ENCODE data around the gene HSD17B1. TPM values are rescaled to one million over a fixed set of nuclear protein-coding genes. Genes with fewer than 3 reads are reported as not detected.

The HSD17B1 gene
- total and polyA plus RNA-seq, 2 of the 13 experiments (the other 11 are each of a cell fraction or from before 2014, with no cell fraction given) = 0.54 to 0.93 TPM

GRCh38 chr17:42519546-42520491 is 32.9 kb upstream of the HSD17B1 start (continued):
- TF ChIP-seq FOXP4 (CRISPR knock-in tag; IDR thresholded peaks at IDR 0.05) (0 out of 2 replicates have a peak, but pooled peaks have one; percentile 11), GLI4 (CRISPR knock-in tag; IDR thresholded peaks at IDR 0.05; ENCODE audit: borderline replicate concordance) (peak; percentile 64; the same call in 1 of the 2 replicates), ZBTB1 (CRISPR knock-in tag; IDR thresholded peaks at IDR 0.05; ENCODE audit: borderline replicate concordance) (no peak), MLXIP (CRISPR knock-in tag; IDR thresholded peaks at IDR 0.05; ENCODE audit: borderline replicate concordance) (no peak), PRMT3 (CRISPR knock-in tag; IDR thresholded peaks at IDR 0.05; ENCODE audit: borderline replicate concordance, low read depth) (no peak), ETS1 (CRISPR knock-in tag; IDR thresholded peaks at IDR 0.05) (no peak), SALL2 (CRISPR knock-in tag; IDR thresholded peaks at IDR 0.05) (no peak), SATB2 (CRISPR knock-in tag; IDR thresholded peaks at IDR 0.05) (no peak), KLF6 (CRISPR knock-in tag; IDR thresholded peaks at IDR 0.05) (no peak), ZNF512B (CRISPR knock-in tag; IDR thresholded peaks at IDR 0.05; ENCODE audit: borderline replicate concordance) (no peak), TRIM22 (IDR thresholded peaks at IDR 0.05) (no peak), TCF7L2 (IDR thresholded peaks at IDR 0.05; ENCODE audit: low read depth, low read length) (no peak), ZNF329 (CRISPR knock-in tag; IDR thresholded peaks at IDR 0.05; ENCODE audit: low read depth) (no peak), POGZ (CRISPR knock-in tag; IDR thresholded peaks at IDR 0.05) (no peak), ZNF232 (CRISPR knock-in tag; IDR thresholded peaks at IDR 0.05; ENCODE audit: borderline replicate concordance) (no peak), ZNF569 (CRISPR knock-in tag; IDR thresholded peaks at IDR 0.05; ENCODE audit: borderline replicate concordance) (no peak), ZNF549 (CRISPR knock-in tag; IDR thresholded peaks at IDR 0.05) (no peak), ZNF207 (IDR thresholded peaks at IDR 0.05; ENCODE audit: borderline replicate concordance) (no peak)
